ENCODE data around the gene ZHX3.
"Not testable (repeated sequence)": the region's sequence is repeated elsewhere in the genome, so short reads cannot be mapped to it uniquely, and the experiment has no call there.

The ZHX3 gene

DNA sequence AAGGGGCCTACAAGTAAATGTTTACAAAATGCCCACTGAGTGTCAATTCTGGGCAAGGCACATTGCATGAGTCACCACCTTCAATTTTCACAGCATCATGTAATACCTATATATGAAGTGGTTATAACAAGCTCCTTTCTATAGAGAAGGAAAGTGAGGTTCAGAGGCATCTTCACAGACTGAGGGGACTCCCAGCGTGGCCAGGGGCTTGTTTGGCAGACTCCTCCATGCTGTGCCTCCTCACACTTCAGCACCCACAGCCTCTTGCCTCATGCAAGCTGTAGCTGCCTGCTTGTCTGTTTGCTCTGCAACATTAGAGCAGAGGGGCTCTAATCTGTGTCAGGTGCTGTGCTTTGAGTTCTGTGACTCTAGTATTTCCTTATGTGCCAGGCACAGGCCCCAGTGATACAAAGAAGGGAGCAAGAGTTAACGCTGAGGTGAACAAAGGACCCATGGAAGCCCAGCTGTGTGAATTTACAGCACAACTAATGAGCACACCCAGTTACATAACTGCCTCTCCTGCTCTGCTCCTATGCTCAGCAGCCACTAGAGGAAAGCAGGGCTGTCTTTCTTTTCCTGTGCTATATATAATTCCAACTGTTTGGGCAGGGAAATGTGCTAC lies 72.3 kb downstream of the ZHX3 start:
- no peaks in the 10 kb centered on the region for H3K27me3 ChIP-seq (replicated peaks)
- no peak overlapping the region for H3K4me3 ChIP-seq (ENCODE audit: low read depth, low read length)
- TF ChIP-seq, protein P1, sequence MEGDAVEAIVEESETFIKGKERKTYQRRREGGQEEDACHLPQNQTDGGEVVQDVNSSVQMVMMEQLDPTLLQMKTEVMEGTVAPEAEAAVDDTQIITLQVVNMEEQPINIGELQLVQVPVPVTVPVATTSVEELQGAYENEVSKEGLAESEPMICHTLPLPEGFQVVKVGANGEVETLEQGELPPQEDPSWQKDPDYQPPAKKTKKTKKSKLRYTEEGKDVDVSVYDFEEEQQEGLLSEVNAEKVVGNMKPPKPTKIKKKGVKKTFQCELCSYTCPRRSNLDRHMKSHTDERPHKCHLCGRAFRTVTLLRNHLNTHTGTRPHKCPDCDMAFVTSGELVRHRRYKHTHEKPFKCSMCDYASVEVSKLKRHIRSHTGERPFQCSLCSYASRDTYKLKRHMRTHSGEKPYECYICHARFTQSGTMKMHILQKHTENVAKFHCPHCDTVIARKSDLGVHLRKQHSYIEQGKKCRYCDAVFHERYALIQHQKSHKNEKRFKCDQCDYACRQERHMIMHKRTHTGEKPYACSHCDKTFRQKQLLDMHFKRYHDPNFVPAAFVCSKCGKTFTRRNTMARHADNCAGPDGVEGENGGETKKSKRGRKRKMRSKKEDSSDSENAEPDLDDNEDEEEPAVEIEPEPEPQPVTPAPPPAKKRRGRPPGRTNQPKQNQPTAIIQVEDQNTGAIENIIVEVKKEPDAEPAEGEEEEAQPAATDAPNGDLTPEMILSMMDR (IDR thresholded peaks at IDR 0.05; ENCODE audit: low read depth, low read length, missing control alignments) = peak; percentile 32
- no peak for DNase-seq
- in situ Hi-C loops (cut with HindIII; ENCODE audit: low pct_ligation_motif_present, low sequenced_read_pairs) = no loop called here
- H3K36me3 ChIP-seq (replicated peaks) = no peaks in the 10 kb centered on the region
- no peak overlapping the region for H3K27ac ChIP-seq

DNA sequence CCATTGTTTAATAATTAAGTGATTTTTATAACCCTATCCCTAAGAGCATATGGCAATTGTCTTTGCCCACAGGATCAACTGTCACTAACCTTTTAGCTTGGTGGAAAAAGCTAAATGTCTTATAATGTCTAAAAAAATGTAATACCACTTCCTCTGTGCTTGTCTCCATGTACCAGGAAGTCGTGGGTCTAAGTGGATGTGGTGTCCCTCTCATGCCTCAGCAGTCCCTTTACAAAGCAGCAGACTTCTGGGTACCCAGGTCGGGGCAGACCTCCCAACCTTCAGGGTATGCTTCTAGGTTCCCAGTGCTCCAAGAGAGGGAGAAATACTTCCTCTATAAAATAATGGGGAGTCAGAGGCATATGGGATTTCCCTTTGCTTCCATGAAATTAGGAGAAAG lies 74.7 kb downstream of the ZHX3 start:
- in situ Hi-C loops (cut with HindIII; ENCODE audit: low pct_ligation_motif_present, low sequenced_read_pairs) = no loop called here
- no peaks in the 10 kb centered on the region for H3K36me3 ChIP-seq (replicated peaks)
- H3K4me3 ChIP-seq (ENCODE audit: low read depth, low read length) = no peak overlapping the region
- TF ChIP-seq, protein P1 (IDR thresholded peaks at IDR 0.05; ENCODE audit: low read depth, low read length, missing control alignments) = no peak
- H3K27me3 ChIP-seq (replicated peaks) = no peaks in the 10 kb centered on the region
- H3K27ac ChIP-seq = no peak overlapping the region
- DNase-seq = no peak

DNA sequence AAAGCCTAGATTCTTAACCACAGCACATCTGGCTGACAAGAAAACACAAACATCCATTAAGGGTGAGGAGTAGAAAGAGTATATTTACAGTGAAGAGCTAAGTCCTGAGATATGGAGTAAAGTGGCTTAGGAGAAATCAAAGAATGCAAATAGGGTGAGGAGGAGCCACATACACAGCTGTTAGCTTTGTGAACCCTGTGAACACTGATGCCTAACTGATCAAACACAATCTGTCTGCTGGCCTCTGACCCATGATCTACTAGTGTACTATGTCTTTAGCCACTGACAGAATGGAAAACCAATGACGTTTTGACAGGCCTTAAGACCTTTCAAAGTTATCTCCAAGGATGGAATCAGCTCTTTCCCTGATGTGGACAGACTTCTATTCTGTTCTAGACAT lies 75.2 kb downstream of the ZHX3 start:
- TF ChIP-seq, protein P1 (IDR thresholded peaks at IDR 0.05; ENCODE audit: low read depth, low read length, missing control alignments) = no peak
- Histone ChIP-seq H3K36me3 (replicated peaks) (no peaks in the 10 kb centered on the region), H3K27me3 (replicated peaks) (no peaks in the 10 kb centered on the region), H3K4me3 (ENCODE audit: low read depth, low read length) (no peak overlapping the region), H3K27ac (no peak overlapping the region)
- no peak for DNase-seq
- in situ Hi-C loops (cut with HindIII; ENCODE audit: low pct_ligation_motif_present, low sequenced_read_pairs) = no loop called here

DNA sequence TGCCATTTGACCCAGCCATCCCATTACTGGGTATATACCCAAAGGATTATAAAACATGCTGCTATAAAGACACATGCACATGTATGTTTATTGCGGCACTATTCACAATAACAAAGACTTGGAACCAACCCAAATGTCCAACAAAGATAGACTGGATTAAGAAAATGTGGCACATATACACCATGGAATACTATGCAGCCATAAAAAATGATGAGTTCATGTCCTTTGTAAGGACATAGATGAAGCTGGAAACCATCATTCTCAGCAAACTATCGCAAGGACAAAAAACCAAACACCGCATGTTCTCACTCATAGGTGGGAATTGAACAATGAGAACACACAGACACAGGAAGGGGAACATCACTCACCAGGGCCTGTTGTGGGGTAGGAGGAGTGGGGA lies 80.3 kb downstream of the ZHX3 start:
- DNase-seq; in situ Hi-C loops (cut with HindIII; ENCODE audit: low pct_ligation_motif_present, low sequenced_read_pairs); H3K36me3 ChIP-seq (replicated peaks); H3K27me3 ChIP-seq (replicated peaks); H3K27ac ChIP-seq; H3K4me3 ChIP-seq (ENCODE audit: low read depth, low read length): not testable (repeated sequence)

DNA sequence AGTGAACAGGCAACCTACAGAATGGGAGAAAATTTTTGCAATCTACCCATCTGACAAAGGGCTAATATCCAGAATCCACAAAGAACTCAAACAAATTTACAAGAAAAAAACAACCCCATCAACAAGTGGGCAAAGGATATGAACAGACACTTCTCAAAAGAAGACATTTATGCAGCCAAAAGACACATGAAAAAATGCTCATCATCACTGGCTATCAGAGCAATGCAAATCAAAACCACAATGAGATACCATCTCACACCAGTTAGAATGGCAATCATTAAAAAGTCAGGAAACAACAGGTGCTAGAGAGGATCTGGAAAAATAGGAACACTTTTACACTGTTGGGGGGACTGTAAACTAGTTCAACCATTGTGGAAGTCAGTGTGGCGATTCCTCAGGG lies 80.7 kb downstream of the ZHX3 start:
- H3K36me3 ChIP-seq (replicated peaks); H3K4me3 ChIP-seq (ENCODE audit: low read depth, low read length); H3K27me3 ChIP-seq (replicated peaks); H3K27ac ChIP-seq; in situ Hi-C loops (cut with HindIII; ENCODE audit: low pct_ligation_motif_present, low sequenced_read_pairs); DNase-seq: not testable (repeated sequence)

DNA sequence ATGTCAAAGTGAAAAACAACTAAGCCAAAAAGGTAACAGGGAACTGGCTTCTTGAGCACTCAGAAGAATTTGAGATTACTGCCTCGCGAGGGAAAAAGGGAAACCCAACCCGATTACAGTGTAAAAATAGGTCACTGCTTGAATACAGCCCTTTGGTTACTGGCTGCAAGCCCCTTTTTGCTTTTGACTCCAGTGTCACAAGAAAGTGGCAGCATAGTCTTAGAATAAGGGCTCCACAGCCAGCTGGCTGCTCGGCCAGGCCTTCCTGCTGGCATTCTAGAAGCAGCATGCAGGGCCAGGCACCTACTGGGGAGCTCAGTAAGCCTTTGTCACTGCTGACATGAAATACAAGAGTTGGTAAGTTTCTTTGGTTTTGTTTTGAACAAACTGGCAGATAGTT lies 83.0 kb downstream of the ZHX3 start:
- in situ Hi-C loops (cut with HindIII; ENCODE audit: low pct_ligation_motif_present, low sequenced_read_pairs) = no loop called here
- no peak for DNase-seq
- TF ChIP-seq, protein P1 (IDR thresholded peaks at IDR 0.05; ENCODE audit: low read depth, low read length, missing control alignments) = no peak
- H3K27me3 ChIP-seq (replicated peaks) = no peaks in the 10 kb centered on the region
- no peak overlapping the region for H3K4me3 ChIP-seq (ENCODE audit: low read depth, low read length)
- H3K36me3 ChIP-seq (replicated peaks) = no peaks in the 10 kb centered on the region
- H3K27ac ChIP-seq = no peak overlapping the region

DNA sequence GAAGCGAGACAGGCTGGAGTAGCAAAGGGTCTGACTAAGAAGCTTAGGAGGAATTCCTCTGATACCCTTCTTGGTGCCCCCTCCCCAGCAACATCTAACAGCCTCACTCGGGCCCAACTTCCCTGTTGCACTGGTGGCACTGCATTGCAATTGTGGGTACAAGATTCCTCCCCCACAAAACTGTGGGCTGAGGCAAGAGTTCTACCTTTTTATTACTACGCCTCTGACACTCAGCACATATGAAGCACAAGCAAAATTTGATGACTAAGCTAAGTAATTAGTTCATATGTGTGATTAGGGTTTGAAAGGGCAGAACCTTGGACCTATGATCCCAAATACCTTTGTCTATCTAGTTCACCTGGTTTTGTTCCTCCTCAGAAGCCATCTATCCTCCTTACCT lies 83.5 kb downstream of the ZHX3 start:
- H3K27ac ChIP-seq = no peak overlapping the region
- no peak overlapping the region for H3K4me3 ChIP-seq (ENCODE audit: low read depth, low read length)
- TF ChIP-seq, protein P1 (IDR thresholded peaks at IDR 0.05; ENCODE audit: low read depth, low read length, missing control alignments) = no peak
- no peaks in the 10 kb centered on the region for H3K27me3 ChIP-seq (replicated peaks)
- no peaks in the 10 kb centered on the region for H3K36me3 ChIP-seq (replicated peaks)
- in situ Hi-C loops (cut with HindIII; ENCODE audit: low pct_ligation_motif_present, low sequenced_read_pairs) = no loop called here
- DNase-seq = no peak

Measured in brain microvascular endothelial cell (primary cell).